Common myeloid progenitor, CD34-positive (primary cell): ENCODE data around the gene TXNDC9.
"Not testable (repeated sequence)": the region's sequence is repeated elsewhere in the genome, so short reads cannot be mapped to it uniquely, and the experiment has no call there.

Source experiments
- CTCF ChIA-PET: fragments of 350-600 bp; sonication (Branson Sonifier 250); formaldehyde crosslinking; loops from one replicate; lab custom pipeline; 2021; ENCODE audit warnings: antibody characterized with exemption; lab: Charles Lee
- POLR2A ChIA-PET: fragments of 350-600 bp; sonication (Branson Sonifier 250); formaldehyde crosslinking; loops from one replicate; lab custom pipeline; 2021; ENCODE audit warnings: antibody characterized with exemption; lab: Charles Lee
- DNase-seq, 3 donors: peaks; one replicate each; pipeline versions ENCODE4 v3.0.0 to v3.0.0-alpha.2; 2013
- H3K27ac ChIP-seq, 2 experiments: 1 replicate in 1 of 2; 2 replicates in 1 of 2; pipeline ENCODE4 v1.7.0; 2013; ENCODE audit warnings: inconsistent platforms in 2 of 2, low read length in 2 of 2, mild to moderate bottlenecking in 2 of 2, low read depth in 1 of 2, moderate library complexity in 1 of 2; ENCODE audit not compliant: severe bottlenecking in 2 of 2, insufficient read depth in 1 of 2, poor library complexity in 1 of 2
- H3K27me3 ChIP-seq, 5 experiments: replicated peaks in 2 of 5; 1 replicate in 3 of 5; 2 replicates in 2 of 5; pipeline versions ENCODE4 v1.6.1 to v1.7.0; 2013; ENCODE audit warnings: low read length in 4 of 5, mild to moderate bottlenecking in 2 of 5, moderate library complexity in 2 of 5, inconsistent platforms in 1 of 5; ENCODE audit not compliant: insufficient read depth in 5 of 5, control insufficient read depth in 4 of 5
- H3K36me3 ChIP-seq, 4 experiments: 1 replicate in 2 of 4; 2 replicates in 2 of 4; pipeline versions ENCODE4 v1.6.1 to v1.7.0; 2013; ENCODE audit warnings: low read length in 3 of 4, control low read depth in 1 of 4, mild to moderate bottlenecking in 1 of 4; ENCODE audit not compliant: control insufficient read depth in 4 of 4, insufficient read depth in 4 of 4
- H3K4me1 ChIP-seq, 4 experiments: 1 replicate in 3 of 4; 2 replicates in 1 of 4; pipeline versions ENCODE4 v1.6.1 to v1.7.1; 2013; ENCODE audit warnings: low read length in 3 of 4, mild to moderate bottlenecking in 3 of 4, control low read depth in 1 of 4, inconsistent platforms in 1 of 4, moderate library complexity in 1 of 4; ENCODE audit not compliant: control insufficient read depth in 4 of 4, insufficient read depth in 4 of 4; ENCODE audit errors: control extremely low read depth in 1 of 4
- H3K4me3 ChIP-seq, 7 experiments: 1 replicate in 4 of 7; 2 replicates in 3 of 7; pipeline versions ENCODE4 v1.5.1 to v1.7.0; 2013; ENCODE audit warnings: mild to moderate bottlenecking in 7 of 7, low read length in 6 of 7, moderate library complexity in 6 of 7, inconsistent platforms in 2 of 7, low read depth in 2 of 7, control low read depth in 1 of 7; ENCODE audit not compliant: insufficient read depth in 4 of 7, control insufficient read depth in 1 of 7; ENCODE audit errors: extremely low read depth in 1 of 7
- H3K9me3 ChIP-seq, 5 experiments: 1 replicate in 4 of 5; 2 replicates in 1 of 5; pipeline versions ENCODE4 v1.6.1 to v1.7.1; 2013; ENCODE audit warnings: low read length in 4 of 5, mild to moderate bottlenecking in 2 of 5, inconsistent platforms in 1 of 5, low read depth in 1 of 5, moderate library complexity in 1 of 5; ENCODE audit not compliant: control insufficient read depth in 4 of 5, insufficient read depth in 2 of 5; ENCODE audit errors: control extremely low read depth in 1 of 5
- WGBS: methylation state at CpG from one replicate; pipeline ENCODE4 v1.1.5; 2013; ENCODE audit not compliant: insufficient coverage; 5-methylcytosine and 5-hydroxymethylcytosine counted together

TXNDC9 gene

GRCh38 chr2:99299580-99299979, 36.6 kb downstream of the TXNDC9 start:
- 100% methylated on average over 3 of the region's 7 CpGs for WGBS
- Histone ChIP-seq H3K4me3 (no peak overlapping the region), H3K36me3 (peaks cover 0 to 3% (median under 1%) of the 10 kb centered on the region in 4 experiments), H3K4me1 (no peaks in the 10 kb centered on the region), H3K27ac (no peak overlapping the region), H3K9me3 (peaks cover 0 to 6% (median 0%) of the 10 kb centered on the region in 5 experiments), H3K27me3 (no peaks in the 10 kb centered on the region)
- no peak for DNase-seq
- ChIA-PET CTCF (no interaction called here), POLR2A (no interaction called here)

DNA sequence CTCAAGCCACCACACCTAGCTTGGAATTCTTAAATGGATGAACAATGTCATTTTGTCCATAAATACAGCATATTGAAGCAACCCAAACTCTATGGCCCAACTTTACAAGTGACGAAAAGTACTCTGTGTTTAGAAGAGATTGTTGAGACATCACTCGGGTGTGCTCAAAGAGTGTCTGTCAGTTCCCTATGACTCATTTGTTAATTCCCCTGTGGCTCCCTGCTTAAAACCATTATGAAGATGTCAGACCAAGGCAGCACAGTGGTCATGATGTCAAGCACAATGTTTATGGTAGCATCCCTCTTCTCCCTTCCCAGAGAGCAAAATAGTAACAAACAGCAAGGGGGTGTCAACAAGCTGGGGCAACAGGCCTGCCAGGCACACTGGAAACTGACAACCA, 38.1 kb downstream of the TXNDC9 start:
- Histone ChIP-seq H3K27me3 (no peaks in the 10 kb centered on the region), H3K36me3 (no peaks in the 10 kb centered on the region), H3K27ac (no peak overlapping the region), H3K9me3 (peaks cover 0 to 6% (median 0%) of the 10 kb centered on the region in 5 experiments), H3K4me3 (no peak overlapping the region), H3K4me1 (no peaks in the 10 kb centered on the region)
- ChIA-PET CTCF (no interaction called here), POLR2A (no interaction called here)
- no CpG with 5 or more reads among the region's 2 CpGs for WGBS
- DNase-seq = no peak

- WGBS = 100% methylated on average over 3 of the region's 7 CpGs
- POLR2A ChIA-PET = no interaction called here
These were observed 50.6 kb downstream of the TXNDC9 start for GRCh38 chr2:99285526-99285925.

DNA sequence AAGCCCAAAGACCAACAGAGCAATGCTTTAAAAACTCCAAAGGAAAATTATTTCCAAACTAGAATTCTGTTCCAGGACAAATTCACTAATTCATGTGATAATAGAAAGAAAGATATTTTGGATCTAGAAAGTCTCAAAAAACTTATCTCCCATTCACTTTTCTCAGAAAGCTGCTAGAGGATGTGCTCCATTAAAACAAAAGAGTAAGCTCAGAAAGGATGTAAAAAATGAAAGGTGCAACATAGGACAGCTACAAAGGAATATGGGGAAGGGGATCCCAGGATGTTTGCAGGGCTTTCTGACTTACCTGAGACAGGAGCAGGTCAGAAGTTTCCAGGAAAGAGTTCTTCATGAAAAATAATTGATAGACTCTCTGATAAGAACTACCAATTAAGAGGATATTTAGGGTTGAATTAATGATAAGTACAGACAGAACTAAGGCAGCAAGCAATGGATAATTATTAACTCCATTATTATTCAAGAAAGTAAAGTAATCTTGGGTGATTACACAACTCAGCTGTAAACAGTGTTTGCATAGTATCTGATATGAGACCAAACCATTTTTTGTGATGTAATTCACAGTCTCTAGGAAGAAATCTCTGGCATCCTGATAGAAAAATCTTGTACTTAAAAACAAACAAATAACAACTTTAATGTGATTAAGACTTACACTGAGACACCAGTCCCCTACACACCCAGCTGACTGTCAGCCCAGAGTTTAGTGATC, 56.0 kb downstream of the TXNDC9 start:
- ChIA-PET CTCF (no interaction called here), POLR2A (no interaction called here)
- peaks cover 0 to 17% (median 1%) of the 10 kb centered on the region in 5 experiments for H3K9me3 ChIP-seq
- no peaks in the 10 kb centered on the region for H3K27me3 ChIP-seq
- H3K36me3 ChIP-seq = peaks cover 0 to 3% (median 0%) of the 10 kb centered on the region in 4 experiments
- no peak overlapping the region for H3K27ac ChIP-seq
- H3K4me1 ChIP-seq = peaks cover 0 to 5% (median 0%) of the 10 kb centered on the region in 4 experiments
- no peak for DNase-seq
- H3K4me3 ChIP-seq = no peak overlapping the region

More at GRCh38 chr2:99285526-99285925, 50.6 kb downstream of the TXNDC9 start:
- no peak for DNase-seq
- CTCF ChIA-PET = no interaction called here
- Histone ChIP-seq H3K27me3 (no peaks in the 10 kb centered on the region), H3K4me1 (no peaks in the 10 kb centered on the region), H3K36me3 (peaks cover 0 to 3% (median 0%) of the 10 kb centered on the region in 4 experiments), H3K9me3 (peaks cover 0 to 7% (median 0%) of the 10 kb centered on the region in 5 experiments), H3K4me3 (no peak overlapping the region), H3K27ac (no peak overlapping the region)

GRCh38 chr2:99278793-99279291, 57.3 kb downstream of the TXNDC9 start:
- no peak for DNase-seq
- POLR2A ChIA-PET = no interaction called here

GRCh38 chr2:99278195-99278765, 57.9 kb downstream of the TXNDC9 start:
- POLR2A ChIA-PET, CTCF ChIA-PET: not testable (repeated sequence)
- WGBS = 100% methylated on average over 4 of the region's 5 CpGs

More at GRCh38 chr2:99278793-99279291, 57.3 kb downstream of the TXNDC9 start:
- 100% methylated on average over 2 of the region's 2 CpGs for WGBS
- H3K27ac ChIP-seq = no peak overlapping the region
- H3K9me3 ChIP-seq = peaks cover 0 to 17% (median 1%) of the 10 kb centered on the region in 5 experiments
- H3K27me3 ChIP-seq = no peaks in the 10 kb centered on the region
- H3K4me1 ChIP-seq = peaks cover 0 to 5% (median 0%) of the 10 kb centered on the region in 4 experiments
- CTCF ChIA-PET = no interaction called here
- no peaks in the 10 kb centered on the region for H3K36me3 ChIP-seq
- H3K4me3 ChIP-seq = no peak overlapping the region

DNA sequence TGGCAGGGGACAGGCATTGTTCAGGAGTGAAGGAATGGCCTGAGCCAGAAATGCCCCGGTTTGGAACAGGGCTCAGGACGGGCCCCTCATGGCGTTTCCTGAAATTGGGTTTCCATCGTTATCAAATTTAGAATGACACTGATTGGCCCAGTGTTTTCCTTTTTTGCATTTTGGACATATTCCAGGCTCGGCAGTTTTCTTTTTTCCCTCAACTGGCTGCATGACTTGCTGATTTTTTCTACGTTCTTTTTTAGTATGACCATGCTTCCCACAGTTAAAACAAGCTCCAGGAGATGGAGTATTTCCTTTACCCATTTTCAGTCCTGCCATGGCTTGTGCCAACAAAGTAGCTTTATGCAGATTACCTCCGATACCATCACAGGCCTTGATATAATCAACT, 60.3 kb downstream of the TXNDC9 start:
- DNase-seq = peak; percentile 9 to 25 (median 13)
- Histone ChIP-seq H3K27me3 (no peaks in the 10 kb centered on the region), H3K4me3 (peak overlapping the region in 2 of 7 experiments; percentile 45 to 57), H3K4me1 (peaks cover 0 to 5% (median 0%) of the 10 kb centered on the region in 4 experiments), H3K27ac (no peak overlapping the region), H3K36me3 (no peaks in the 10 kb centered on the region), H3K9me3 (peaks cover 1 to 17% (median 2%) of the 10 kb centered on the region in 5 experiments)
- 42% methylated on average over 7 of the region's 7 CpGs for WGBS
- POLR2A ChIA-PET = no interaction called here
- CTCF ChIA-PET = interaction anchor here (1.0 kb wide), 1 partner anchor 16 kb away, joined by 4 read pairs; no protein-coding TSS in a partner anchor

More at GRCh38 chr2:99278195-99278765, 57.9 kb downstream of the TXNDC9 start:
- not testable (repeated sequence) for H3K4me3 ChIP-seq, H3K4me1 ChIP-seq, H3K27ac ChIP-seq, H3K27me3 ChIP-seq, H3K36me3 ChIP-seq, DNase-seq
- H3K9me3 ChIP-seq = peaks cover 0 to 17% (median 1%) of the 10 kb centered on the region in 5 experiments
